Activated CD4-positive, alpha-beta memory T cell treated with anti-CD3 and anti-CD28 coated beads for 36 hours (primary cell): ENCODE data around the gene IL36B. TPM values are rescaled to one million over a fixed set of nuclear protein-coding genes. Genes with fewer than 3 reads are reported as not detected.

ENCODE experiments used
- CTCF ChIA-PET: fragments of 350-600 bp; sonication (Branson Sonifier 250); formaldehyde crosslinking; loops from one replicate; lab custom pipeline; 2021; ENCODE audit warnings: antibody characterized with exemption, inconsistent platforms; lab: Charles Lee
- POLR2A ChIA-PET: fragments of 350-600 bp; sonication (Branson Sonifier 250); formaldehyde crosslinking; loops from one replicate; lab custom pipeline; 2021; ENCODE audit warnings: antibody characterized with exemption; lab: Charles Lee
- DNase-seq: peaks from one replicate; pipeline ENCODE4 v3.0.0-alpha.2; 2020
- H3K27ac Mint-ChIP-seq: one replicate; pipeline ENCODE4 v1.8.0; 2021; ENCODE audit warnings: mixed read lengths
- H3K27me3 Mint-ChIP-seq: one replicate; pipeline ENCODE4 v1.8.0; 2021; ENCODE audit warnings: mixed read lengths
- H3K36me3 Mint-ChIP-seq: one replicate; pipeline ENCODE4 v1.8.0; 2021; ENCODE audit warnings: mixed read lengths
- H3K4me1 Mint-ChIP-seq: one replicate; pipeline ENCODE4 v1.8.0; 2021; ENCODE audit warnings: low read depth, mixed read lengths
- H3K4me3 Mint-ChIP-seq: one replicate; pipeline ENCODE4 v1.8.0; 2021; ENCODE audit warnings: mild to moderate bottlenecking, mixed read lengths
- H3K9me3 Mint-ChIP-seq: one replicate; pipeline ENCODE4 v1.8.0; 2021; ENCODE audit warnings: mixed read lengths
- intact Hi-C: fragments of 100-400 bp; cut with micrococcal nuclease; formaldehyde crosslinking; loops from one replicate; pipeline ENCODE4 v1.15.1; 2023
- total RNA-seq, 2 experiments: library from RNA; stranded (reverse); gene quantifications; one replicate each; pipeline ENCODE4 v1.2.3, GENCODE V29; 2021

IL36B gene
- total RNA-seq, 2 experiments from 2014 or later = not detected

GRCh38 chr2:113024764-113025163, 27.9 kb downstream of the IL36B start:
- Mint-ChIP-seq H3K9me3 (no peaks in the 10 kb centered on the region), H3K27me3 (peaks cover 12% of the 10 kb centered on the region), H3K27ac (no peak overlapping the region), H3K36me3 (no peaks in the 10 kb centered on the region), H3K4me1 (no peaks in the 10 kb centered on the region), H3K4me3 (no peak overlapping the region)
- intact Hi-C loops = no loop called here
- DNase-seq = no peak
- CTCF ChIA-PET = interaction anchor here (0.6 kb wide), 1 partner anchor 275 kb away, joined by 4 read pairs; no protein-coding TSS in a partner anchor
- POLR2A ChIA-PET = no interaction called here

DNA sequence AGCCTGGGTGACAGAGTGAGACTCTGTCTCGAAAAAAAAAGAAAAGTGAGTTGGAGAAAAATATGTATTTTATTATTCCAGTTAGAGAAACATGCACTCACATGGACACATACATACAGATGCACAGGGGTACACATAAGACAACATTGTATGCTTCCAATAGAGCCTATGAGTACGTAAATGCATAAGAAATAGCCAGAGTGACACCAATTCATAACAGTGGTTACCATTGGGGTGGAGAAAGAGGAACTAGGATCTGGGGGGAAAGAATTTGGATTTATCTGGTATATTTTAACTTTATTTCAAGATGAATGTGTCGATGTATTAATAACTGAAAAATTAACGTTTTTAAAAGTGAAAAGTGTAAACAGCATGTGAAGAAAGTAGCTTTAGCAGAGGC, 31.4 kb downstream of the IL36B start:
- ChIA-PET POLR2A (no interaction called here), CTCF (interaction anchor here (1.0 kb wide), 1 partner anchor 62 kb away, joined by 3 read pairs; no protein-coding TSS in a partner anchor)
- intact Hi-C loops = no loop called here

DNA sequence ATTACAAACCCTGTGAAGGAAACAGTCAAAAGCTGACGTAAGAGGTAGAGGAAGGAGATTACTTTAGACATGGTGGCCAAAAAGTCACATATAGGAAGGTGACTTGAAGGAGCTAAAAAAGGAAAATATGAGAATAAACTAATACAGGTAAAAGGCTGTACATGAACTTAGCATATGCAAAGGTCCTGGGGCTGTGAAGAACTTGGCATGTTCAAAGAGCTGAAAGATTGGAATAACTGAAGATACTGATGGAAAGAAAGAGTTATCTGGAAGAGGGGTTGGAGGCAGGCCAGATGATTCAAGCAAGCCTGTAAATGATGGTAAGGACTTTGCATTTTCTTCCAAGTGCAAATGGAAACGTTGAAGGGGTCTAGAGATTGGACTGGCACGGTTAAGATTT, 34.2 kb downstream of the IL36B start:
- CTCF ChIA-PET = no interaction called here
- peaks cover 4% of the 10 kb centered on the region for H3K4me1 Mint-ChIP-seq

More for the DNA sequence above, 31.4 kb downstream of the IL36B start:
- no peak overlapping the region for H3K27ac Mint-ChIP-seq
- no peaks in the 10 kb centered on the region for H3K4me1 Mint-ChIP-seq
- no peak for DNase-seq
- H3K9me3 Mint-ChIP-seq = peaks cover 5% of the 10 kb centered on the region
- no peak overlapping the region for H3K4me3 Mint-ChIP-seq
- peaks cover 17% of the 10 kb centered on the region for H3K27me3 Mint-ChIP-seq
- H3K36me3 Mint-ChIP-seq = no peaks in the 10 kb centered on the region

DNA sequence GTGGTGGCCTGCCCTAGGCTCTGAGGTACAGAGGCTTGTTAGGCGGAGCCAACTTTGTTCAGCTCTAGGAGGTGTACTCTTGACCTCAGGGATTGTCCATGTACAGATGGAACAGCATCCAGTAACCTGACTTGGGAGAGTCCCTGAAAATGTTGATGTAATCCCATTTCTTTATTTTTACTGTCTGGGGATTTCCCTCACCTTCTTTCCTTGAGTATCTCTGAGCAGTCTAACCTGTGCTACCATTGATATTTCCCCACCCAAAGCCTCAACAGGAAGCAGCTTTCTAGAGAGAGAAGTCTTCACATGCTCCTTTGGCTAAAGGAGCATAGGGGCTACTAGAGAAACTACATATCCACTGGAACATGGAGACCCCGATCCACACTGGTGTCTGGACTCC, 37.0 kb downstream of the IL36B start:
- Mint-ChIP-seq H3K4me1 (peaks cover 6% of the 10 kb centered on the region), H3K4me3 (no peak overlapping the region), H3K9me3 (peaks cover 5% of the 10 kb centered on the region), H3K36me3 (no peaks in the 10 kb centered on the region), H3K27ac (no peak overlapping the region), H3K27me3 (peaks cover 14% of the 10 kb centered on the region)
- intact Hi-C loops = no loop called here
- no peak for DNase-seq
- ChIA-PET POLR2A (no interaction called here), CTCF (no interaction called here)

More for the DNA sequence above, 34.2 kb downstream of the IL36B start:
- no peak for DNase-seq
- POLR2A ChIA-PET = no interaction called here
- Mint-ChIP-seq H3K9me3 (peaks cover 5% of the 10 kb centered on the region), H3K36me3 (no peaks in the 10 kb centered on the region), H3K4me3 (no peak overlapping the region), H3K27me3 (peaks cover 14% of the 10 kb centered on the region), H3K27ac (no peak overlapping the region)
- intact Hi-C loops = no loop called here

DNA sequence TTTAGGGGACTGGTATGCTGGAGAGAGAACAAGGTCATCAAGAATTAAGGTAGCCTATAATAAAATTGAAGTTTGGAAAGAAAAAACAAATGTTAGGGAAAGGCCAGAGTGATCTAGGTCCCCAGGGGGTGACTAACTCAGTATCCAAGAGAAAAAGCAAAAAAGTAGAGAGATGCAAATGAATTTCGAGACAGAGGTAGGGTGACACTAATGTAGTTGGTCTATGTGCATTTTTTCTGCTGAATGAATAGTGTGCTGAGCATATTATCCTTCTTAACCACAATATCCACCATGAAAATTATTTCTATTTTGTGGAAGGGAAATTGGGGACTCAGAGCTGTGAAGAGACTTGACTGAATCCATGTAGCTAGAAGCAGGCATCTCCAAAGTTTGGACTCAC, 37.6 kb downstream of the IL36B start:
- Mint-ChIP-seq H3K4me1 (peaks cover 6% of the 10 kb centered on the region), H3K4me3 (no peak overlapping the region), H3K27ac (no peak overlapping the region), H3K36me3 (no peaks in the 10 kb centered on the region), H3K27me3 (peaks cover 14% of the 10 kb centered on the region), H3K9me3 (peaks cover 5% of the 10 kb centered on the region)
- ChIA-PET CTCF (no interaction called here), POLR2A (no interaction called here)
- no peak for DNase-seq
- intact Hi-C loops = no loop called here

GRCh38 chr2:113014067-113014466, 38.6 kb downstream of the IL36B start:
- Mint-ChIP-seq H3K4me3 (no peak overlapping the region), H3K36me3 (no peaks in the 10 kb centered on the region), H3K9me3 (peaks cover 5% of the 10 kb centered on the region), H3K27ac (no peak overlapping the region), H3K27me3 (peaks cover 14% of the 10 kb centered on the region), H3K4me1 (peaks cover 6% of the 10 kb centered on the region)
- intact Hi-C loops = no loop called here
- ChIA-PET POLR2A (no interaction called here), CTCF (no interaction called here)
- DNase-seq = no peak

GRCh38 chr2:113013336-113013661, 39.4 kb downstream of the IL36B start:
- ChIA-PET POLR2A (no interaction called here), CTCF (interaction anchor here (0.8 kb wide), 1 partner anchor 54 kb away, joined by 3 read pairs; no protein-coding TSS in a partner anchor)
- no peak overlapping the region for H3K4me3 Mint-ChIP-seq
- no peaks in the 10 kb centered on the region for H3K36me3 Mint-ChIP-seq
- intact Hi-C loops = no loop called here
- H3K9me3 Mint-ChIP-seq = no peaks in the 10 kb centered on the region
- peaks cover 6% of the 10 kb centered on the region for H3K27me3 Mint-ChIP-seq
- peaks cover 6% of the 10 kb centered on the region for H3K4me1 Mint-ChIP-seq
- H3K27ac Mint-ChIP-seq = no peak overlapping the region
- no peak for DNase-seq

DNA sequence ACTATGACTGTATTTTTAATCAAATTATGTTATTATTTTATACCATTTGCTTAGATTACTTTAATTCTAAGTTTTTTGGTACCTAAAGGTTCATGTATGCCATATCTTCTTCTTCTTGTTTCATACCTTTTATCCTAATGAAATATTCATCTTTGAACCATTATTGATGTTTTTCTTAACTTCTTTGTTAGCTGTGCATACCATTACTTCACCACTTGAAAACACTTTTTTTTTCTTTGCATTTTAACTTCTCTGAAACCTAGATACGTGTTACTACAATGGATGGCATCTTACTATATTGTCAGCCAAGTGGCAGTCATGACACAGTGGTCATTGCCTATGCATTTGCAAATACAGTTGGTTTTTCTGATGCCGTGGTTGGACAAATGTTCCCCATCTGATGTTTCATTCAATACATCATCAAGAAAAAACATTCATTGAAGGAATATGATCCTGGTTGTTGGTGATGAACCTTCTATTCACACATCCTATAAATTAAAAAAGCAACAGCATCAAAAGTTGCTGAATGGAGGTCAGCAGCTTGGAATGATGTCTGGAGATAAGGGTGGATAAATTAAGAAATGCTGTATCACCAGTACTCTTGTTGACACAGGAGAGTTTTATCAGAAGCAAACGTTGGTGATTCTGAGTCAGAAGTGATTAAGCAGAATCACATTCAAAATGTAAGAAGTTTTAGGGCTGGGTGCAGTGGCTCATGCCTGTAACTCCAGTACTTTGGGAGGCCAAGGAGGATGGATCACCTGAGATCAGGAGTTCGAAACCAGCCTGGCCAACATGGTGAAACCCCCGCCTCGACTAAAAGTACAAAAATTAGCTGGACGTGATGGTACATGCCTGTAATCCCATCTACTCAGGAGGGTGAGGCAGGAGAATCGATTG, 40.0 kb downstream of the IL36B start:
- Mint-ChIP-seq H3K4me1 (peaks cover 6% of the 10 kb centered on the region), H3K27me3 (peaks cover 6% of the 10 kb centered on the region), H3K4me3 (no peak overlapping the region), H3K36me3 (no peaks in the 10 kb centered on the region), H3K27ac (no peak overlapping the region), H3K9me3 (no peaks in the 10 kb centered on the region)
- POLR2A ChIA-PET = no interaction called here
- no peak for DNase-seq
- intact Hi-C loops = no loop called here
- CTCF ChIA-PET = interaction anchor here (0.8 kb wide), 1 partner anchor 54 kb away, joined by 3 read pairs; no protein-coding TSS in a partner anchor

- peaks cover 4% of the 10 kb centered on the region for H3K4me1 Mint-ChIP-seq
- H3K36me3 Mint-ChIP-seq = no peaks in the 10 kb centered on the region
- peaks cover 2% of the 10 kb centered on the region for H3K27me3 Mint-ChIP-seq
- no peak for DNase-seq
- CTCF ChIA-PET = no interaction called here
- POLR2A ChIA-PET = no interaction called here
- H3K27ac Mint-ChIP-seq = no peak overlapping the region
- no peak overlapping the region for H3K4me3 Mint-ChIP-seq
- intact Hi-C loops = no loop called here
- no peaks in the 10 kb centered on the region for H3K9me3 Mint-ChIP-seq
These were observed 41.6 kb downstream of the IL36B start for GRCh38 chr2:113011108-113011507.

DNA sequence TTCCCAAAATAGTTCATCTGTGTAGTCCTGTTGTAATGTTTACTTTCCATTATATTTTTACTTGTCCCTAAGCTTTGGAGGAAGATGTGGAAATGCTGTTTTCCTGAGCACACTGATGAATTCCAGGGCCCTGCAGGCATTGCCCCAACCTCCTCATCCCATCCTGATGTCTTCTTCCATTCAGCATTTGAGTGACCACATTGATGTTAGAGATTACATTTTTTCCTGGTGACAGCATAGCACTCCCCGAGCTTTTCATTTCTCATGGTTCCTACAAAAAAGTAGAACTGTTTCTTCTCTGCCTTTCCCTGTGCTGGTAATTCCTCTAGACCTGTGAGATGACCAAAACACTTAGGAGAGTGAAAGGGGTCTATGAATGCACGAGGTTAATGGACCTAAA, 42.6 kb downstream of the IL36B start:
- no peaks in the 10 kb centered on the region for H3K9me3 Mint-ChIP-seq
- DNase-seq = no peak
- H3K27ac Mint-ChIP-seq = no peak overlapping the region
- H3K4me1 Mint-ChIP-seq = peaks cover 2% of the 10 kb centered on the region
- no peaks in the 10 kb centered on the region for H3K36me3 Mint-ChIP-seq
- intact Hi-C loops = no loop called here
- ChIA-PET CTCF (no interaction called here), POLR2A (no interaction called here)
- no peak overlapping the region for H3K4me3 Mint-ChIP-seq
- H3K27me3 Mint-ChIP-seq = peaks cover 2% of the 10 kb centered on the region

- no peak overlapping the region for H3K27ac Mint-ChIP-seq
- H3K36me3 Mint-ChIP-seq = no peaks in the 10 kb centered on the region
- H3K9me3 Mint-ChIP-seq = no peaks in the 10 kb centered on the region
- no peak for DNase-seq
- H3K4me1 Mint-ChIP-seq = peaks cover 2% of the 10 kb centered on the region
- ChIA-PET POLR2A (no interaction called here), CTCF (no interaction called here)
- intact Hi-C loops = no loop called here
- no peak overlapping the region for H3K4me3 Mint-ChIP-seq
- H3K27me3 Mint-ChIP-seq = no peaks in the 10 kb centered on the region
These were observed 43.0 kb downstream of the IL36B start for GRCh38 chr2:113009622-113010021.

GRCh38 chr2:113007250-113007649, 45.4 kb downstream of the IL36B start:
- Mint-ChIP-seq H3K4me1 (peaks cover 2% of the 10 kb centered on the region), H3K9me3 (no peaks in the 10 kb centered on the region), H3K27me3 (no peaks in the 10 kb centered on the region), H3K27ac (no peak overlapping the region), H3K4me3 (no peak overlapping the region), H3K36me3 (no peaks in the 10 kb centered on the region)
- intact Hi-C loops = no loop called here
- DNase-seq = no peak
- CTCF ChIA-PET = no interaction called here
- POLR2A ChIA-PET = no interaction called here

- CTCF ChIA-PET = no interaction called here
- DNase-seq = no peak
- Mint-ChIP-seq H3K4me1 (no peaks in the 10 kb centered on the region), H3K27ac (no peak within 1 kb of the TSS), H3K36me3 (peaks cover 8% of the 10 kb centered on the region), H3K27me3 (no peaks in the 10 kb centered on the region), H3K4me3 (no peak within 1 kb of the TSS), H3K9me3 (peaks cover 18% of the 10 kb centered on the region)
- intact Hi-C loops = no loop called here
- POLR2A ChIA-PET = no interaction called here
These were observed 47.6 kb downstream of the IL36B start, which contains the start of gene IL36A for GRCh38 chr2:113005030-113005509. Gene IL36A (plus strand): TSS chr2:113005459. CDS start chr2:113005872, 413 bp downstream.
